ENCODE measurements around the gene GNRHR. TPM values are rescaled to one million over a fixed set of nuclear protein-coding genes. Genes with fewer than 3 reads are reported as not detected.

The GNRHR gene
- total RNA-seq, 3 donors from 2014 or later, result not detected

- intact Hi-C loops (cut with DNase I; ENCODE audit: low total_unique reads), result no loop called here
- Histone ChIP-seq H3K27ac (no peak overlapping the region), H3K36me3 (no peaks in the 10 kb centered on the region), H3K27me3 (no peaks in the 10 kb centered on the region), H3K4me1 (no peaks in the 10 kb centered on the region), H3K9me3 (peaks cover 0 to 10% of the 10 kb centered on the region in 2 donors), H3K4me3 (no peak overlapping the region)
- no peak for TF ChIP-seq CTCF (IDR thresholded peaks at IDR 0.05)
- no peak for TF ChIP-seq POLR2A (IDR thresholded peaks at IDR 0.05)
- TF ChIP-seq POLR2AphosphoS5 (IDR thresholded peaks at IDR 0.05), result no peak
- no peak for DNase-seq (ENCODE audit: low spot score in 2 of 2)
These were observed 58.1 kb downstream of the GNRHR start for GRCh38 chr4:67696061-67696460.

DNA sequence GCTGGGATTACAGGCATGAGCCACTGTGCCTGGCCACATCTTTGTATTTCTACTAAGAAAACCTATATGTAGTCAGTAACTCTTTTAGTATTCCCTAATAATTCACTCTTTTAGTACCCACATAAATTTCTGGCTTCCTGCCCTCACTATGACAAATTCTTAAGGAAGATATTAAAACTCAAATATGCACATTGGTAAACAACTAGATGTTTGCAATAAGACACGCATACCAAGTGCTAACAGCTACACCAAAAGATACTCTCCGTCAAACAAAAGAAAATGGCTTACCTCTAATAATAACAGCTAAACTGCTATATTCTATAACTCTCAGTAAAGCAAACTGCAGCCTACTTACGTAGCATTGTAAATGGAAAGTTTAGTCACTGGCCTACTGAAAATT is 59.5 kb downstream of the GNRHR start:
- H3K36me3 ChIP-seq, result no peaks in the 10 kb centered on the region
- DNase-seq (ENCODE audit: low spot score in 2 of 2), result no peak
- TF ChIP-seq POLR2AphosphoS5 (IDR thresholded peaks at IDR 0.05), result no peak
- no peak for TF ChIP-seq CTCF (IDR thresholded peaks at IDR 0.05)
- no peak for TF ChIP-seq POLR2A (IDR thresholded peaks at IDR 0.05)
- H3K4me3 ChIP-seq, result no peak overlapping the region
- no peak overlapping the region for H3K27ac ChIP-seq
- peaks cover 0 to 10% of the 10 kb centered on the region in 2 donors for H3K9me3 ChIP-seq
- intact Hi-C loops (cut with DNase I; ENCODE audit: low total_unique reads), result no loop called here
- no peaks in the 10 kb centered on the region for H3K4me1 ChIP-seq
- no peaks in the 10 kb centered on the region for H3K27me3 ChIP-seq

DNA sequence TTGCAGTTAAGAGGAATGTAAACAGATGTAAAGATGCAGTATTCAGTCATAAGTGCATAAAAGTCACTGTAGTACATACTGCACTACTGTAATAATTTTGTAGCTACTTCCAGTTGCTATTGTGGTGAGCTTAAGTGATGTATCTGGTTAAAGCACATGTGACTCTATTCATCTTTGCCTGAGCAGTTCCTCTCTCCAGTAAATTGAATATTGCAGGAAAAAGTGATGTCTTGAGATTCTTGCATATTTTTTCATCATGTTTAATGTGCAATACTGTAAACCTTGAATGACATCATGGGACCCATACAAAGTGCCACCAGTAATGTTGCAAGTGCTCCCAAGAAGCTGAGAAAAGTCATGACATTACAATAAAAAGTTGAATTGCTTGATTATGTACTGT is 62.9 kb downstream of the GNRHR start:
- H3K27me3 ChIP-seq, result no peaks in the 10 kb centered on the region
- H3K4me3 ChIP-seq, result no peak overlapping the region
- no peaks in the 10 kb centered on the region for H3K4me1 ChIP-seq
- peaks cover 0 to 10% of the 10 kb centered on the region in 2 donors for H3K9me3 ChIP-seq
- intact Hi-C loops (cut with DNase I; ENCODE audit: low total_unique reads), result no loop called here
- H3K36me3 ChIP-seq, result no peaks in the 10 kb centered on the region
- TF ChIP-seq POLR2A (IDR thresholded peaks at IDR 0.05) (no peak), POLR2AphosphoS5 (IDR thresholded peaks at IDR 0.05) (no peak), CTCF (IDR thresholded peaks at IDR 0.05) (no peak)
- H3K27ac ChIP-seq, result no peak overlapping the region
- no peak for DNase-seq (ENCODE audit: low spot score in 2 of 2)

Other genes starting within 250 kb of the GNRHR start
- gene CENPC, start 208.9 kb downstream of the GNRHR start, total RNA-seq, result 10 to 100 TPM; 30.7 to 67.6 (median 45.9) TPM
- under 1 TPM in 1 of 3 donors, not detected in 2; 0.32 TPM for gene STAP1, start 195.7 kb downstream of the GNRHR start, total RNA-seq
- gene UBA6, start 53.2 kb downstream of the GNRHR start, total RNA-seq, result 10 to 100 TPM; 37.8 to 85.5 (median 50.5) TPM
- gene TMPRSS11D, start 129.6 kb upstream of the GNRHR start, total RNA-seq, result not detected
- gene TMPRSS11A, start 209.1 kb upstream of the GNRHR start, total RNA-seq, result not detected